GM12892 (cell line): ENCODE results near the gene C6.
"Not testable (repeated sequence)": the region's sequence is repeated elsewhere in the genome, so short reads cannot be mapped to it uniquely, and the experiment has no call there.

Source experiments
- POLR2A ChIP-seq: IDR thresholded peaks from 2 replicates; pipeline ENCODE4 v1.6.1; 2011; ENCODE audit warnings: low read depth, low read length, control low read depth
- POLR2AphosphoS5 ChIP-seq: IDR thresholded peaks from 2 replicates; pipeline ENCODE4 v1.6.1; 2011; ENCODE audit warnings: low read depth, low read length, control low read depth
- TAF1 ChIP-seq: IDR thresholded peaks from 2 replicates; pipeline ENCODE4 v1.6.1; 2011; ENCODE audit warnings: low read depth, mild to moderate bottlenecking, control low read depth, low read length, borderline replicate concordance

DNA sequence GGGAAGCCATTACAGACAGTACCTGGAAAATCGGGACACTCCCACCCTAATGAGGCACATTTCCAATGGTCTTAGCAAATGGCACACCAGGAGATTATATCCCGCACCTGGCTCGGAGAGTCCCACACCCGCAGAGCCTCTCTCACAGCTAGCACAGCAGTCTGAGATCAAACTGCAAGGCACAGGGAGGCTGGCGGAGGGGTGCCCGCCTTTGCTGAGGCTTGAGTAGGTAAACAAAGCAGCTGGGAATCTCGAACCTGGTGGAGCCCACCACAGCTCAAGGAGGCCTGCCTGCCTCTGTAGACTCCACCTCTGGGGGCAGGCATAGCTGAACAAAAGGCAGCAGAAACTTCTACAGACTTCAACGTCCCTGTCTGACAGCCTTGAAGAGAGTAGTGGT is 7.9 kb downstream of the C6 start:
- TF ChIP-seq POLR2A, POLR2AphosphoS5, TAF1: not testable (repeated sequence)
